Peyer's patch (tissue), 4 donors: ENCODE measurements around the gene IGF2BP2. TPM values are rescaled to one million over a fixed set of nuclear protein-coding genes. Genes with fewer than 3 reads are reported as not detected.

Experiments used
- DNase-seq, 3 donors: peaks; one replicate each; pipeline ENCODE4 v3.0.0-alpha.2; 2017 to 2019
- H3K27ac ChIP-seq, 4 donors: fragments of 200-600 bp; sonication (generic); one replicate each; pipeline ENCODE4 v1.5.1; 2016 to 2019
- H3K27me3 ChIP-seq, 2 donors: fragments of 200-600 bp; sonication (generic); one replicate each; pipeline ENCODE4 v1.5.1; 2019
- H3K36me3 ChIP-seq, 3 donors: fragments of 200-600 bp; sonication (generic); one replicate each; pipeline ENCODE4 v1.5.1; 2016 to 2019
- H3K4me1 ChIP-seq, 4 donors: fragments of 200-600 bp; sonication (generic); one replicate each; pipeline ENCODE4 v1.5.1; 2016 to 2019
- H3K4me3 ChIP-seq, 4 donors: fragments of 200-600 bp; sonication (generic); 1 replicate in 3 of 4; 2 replicates in 1 of 4; pipeline ENCODE4 v1.5.1; 2016 to 2019; ENCODE audit warnings: mild to moderate bottlenecking in 1 of 4
- H3K9me3 ChIP-seq, 4 donors: fragments of 200-600 bp; sonication (generic); one replicate each; pipeline ENCODE4 v1.5.1; 2016 to 2019; ENCODE audit warnings: mild to moderate bottlenecking in 1 of 4
- POLR2A ChIP-seq, 2 donors: fragments of 450-650 bp; IDR thresholded peaks; one replicate each; pipeline ENCODE4 v1.5.1; 2017; ENCODE audit warnings: antibody characterized with exemption in 2 of 2, mild to moderate bottlenecking in 2 of 2, moderate library complexity in 2 of 2
- total RNA-seq, 4 donors: library from RNA; depleted of rRNA; stranded (reverse); fragments of >200 nt; gene quantifications; one replicate each; pipeline ENCODE4 v1.1.0, GENCODE V29; 2016
- TF ChIP-seq, protein P1 (sequence below), 6 experiments: fragments of 450-650 bp in 4 of 6; fragments of 200-600 bp in 2 of 6; sonication (generic) in 1 of 6; IDR thresholded peaks; one replicate each; pipeline ENCODE4 v1.5.1; 2017 to 2019; ENCODE audit warnings: antibody characterized with exemption in 6 of 6, mild to moderate bottlenecking in 3 of 6, moderate library complexity in 1 of 6

The IGF2BP2 gene
- total RNA-seq, 4 donors from 2014 or later, result 61.9 to 116 (median 99.8) TPM

DNA sequence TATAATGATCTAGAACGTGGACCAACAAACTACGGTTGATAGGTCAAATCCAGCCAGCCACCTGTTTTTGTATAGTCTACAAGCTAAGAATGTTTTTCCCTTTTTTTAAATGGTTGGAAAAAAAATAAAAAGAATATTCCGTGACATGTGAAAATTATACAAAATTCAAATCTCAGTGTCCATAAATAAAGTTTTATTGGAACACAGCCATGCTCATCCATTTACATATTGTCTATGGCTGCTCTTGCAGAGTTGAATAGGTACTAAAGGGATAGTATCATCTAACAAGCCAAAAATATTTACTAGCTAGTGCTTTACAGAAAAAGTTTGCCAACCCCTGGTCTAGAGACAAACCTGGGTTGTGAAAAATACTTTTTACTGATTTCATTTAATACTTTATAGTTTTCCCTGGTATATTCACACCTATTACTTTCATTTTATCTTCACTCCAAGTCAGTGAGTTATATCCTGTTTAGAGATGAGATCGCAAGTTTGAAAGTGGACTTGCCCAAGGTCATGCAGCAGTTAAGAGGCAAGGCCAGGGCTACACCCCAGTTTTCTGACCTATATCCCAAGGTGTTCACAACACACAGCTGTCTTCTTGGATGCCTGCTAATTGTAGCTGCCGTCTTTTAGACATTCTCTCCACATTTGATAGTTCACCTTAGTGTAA lies 58.4 kb downstream of the IGF2BP2 start:
- no peaks in the 10 kb centered on the region for H3K9me3 ChIP-seq
- no peaks in the 10 kb centered on the region for H3K36me3 ChIP-seq
- DNase-seq, result peak in 1 of 3 donors; percentile 49
- no peak overlapping the region for H3K4me3 ChIP-seq
- H3K4me1 ChIP-seq, result peaks cover 0 to 10% (median 0%) of the 10 kb centered on the region in 4 donors
- H3K27ac ChIP-seq, result peak overlapping the region in 1 of 4 donors; percentile 4
- TF ChIP-seq, protein P1, sequence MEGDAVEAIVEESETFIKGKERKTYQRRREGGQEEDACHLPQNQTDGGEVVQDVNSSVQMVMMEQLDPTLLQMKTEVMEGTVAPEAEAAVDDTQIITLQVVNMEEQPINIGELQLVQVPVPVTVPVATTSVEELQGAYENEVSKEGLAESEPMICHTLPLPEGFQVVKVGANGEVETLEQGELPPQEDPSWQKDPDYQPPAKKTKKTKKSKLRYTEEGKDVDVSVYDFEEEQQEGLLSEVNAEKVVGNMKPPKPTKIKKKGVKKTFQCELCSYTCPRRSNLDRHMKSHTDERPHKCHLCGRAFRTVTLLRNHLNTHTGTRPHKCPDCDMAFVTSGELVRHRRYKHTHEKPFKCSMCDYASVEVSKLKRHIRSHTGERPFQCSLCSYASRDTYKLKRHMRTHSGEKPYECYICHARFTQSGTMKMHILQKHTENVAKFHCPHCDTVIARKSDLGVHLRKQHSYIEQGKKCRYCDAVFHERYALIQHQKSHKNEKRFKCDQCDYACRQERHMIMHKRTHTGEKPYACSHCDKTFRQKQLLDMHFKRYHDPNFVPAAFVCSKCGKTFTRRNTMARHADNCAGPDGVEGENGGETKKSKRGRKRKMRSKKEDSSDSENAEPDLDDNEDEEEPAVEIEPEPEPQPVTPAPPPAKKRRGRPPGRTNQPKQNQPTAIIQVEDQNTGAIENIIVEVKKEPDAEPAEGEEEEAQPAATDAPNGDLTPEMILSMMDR (IDR thresholded peaks at IDR 0.05), result no peak
- TF ChIP-seq POLR2A (IDR thresholded peaks at IDR 0.05), result no peak
- H3K27me3 ChIP-seq, result no peaks in the 10 kb centered on the region

DNA sequence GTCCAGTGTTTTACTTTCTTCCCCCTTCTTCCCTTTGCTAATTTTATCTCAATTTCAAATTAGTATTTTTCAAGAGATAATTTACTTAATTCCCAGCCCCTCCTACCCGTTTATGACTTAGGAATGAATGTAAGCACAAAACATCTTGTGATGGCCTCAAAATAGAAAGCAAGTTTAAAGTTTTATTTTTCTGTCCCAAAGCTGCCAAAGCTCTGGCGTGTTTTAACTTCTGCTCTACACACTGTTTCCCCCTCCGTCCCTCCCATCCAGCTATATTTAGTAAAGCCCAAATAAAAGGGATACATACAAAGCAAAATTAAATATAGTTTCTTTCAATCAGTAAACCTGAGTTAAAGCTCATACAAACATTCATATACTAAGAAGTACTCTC lies 59.9 kb downstream of the IGF2BP2 start:
- no peaks in the 10 kb centered on the region for H3K9me3 ChIP-seq
- TF ChIP-seq, protein P1 (IDR thresholded peaks at IDR 0.05), result no peak
- TF ChIP-seq POLR2A (IDR thresholded peaks at IDR 0.05), result no peak
- no peak overlapping the region for H3K4me3 ChIP-seq
- no peaks in the 10 kb centered on the region for H3K36me3 ChIP-seq
- peak overlapping the region in 1 of 4 donors; percentile 8 for H3K27ac ChIP-seq
- peaks cover 0 to 21% (median 1%) of the 10 kb centered on the region in 4 donors for H3K4me1 ChIP-seq
- no peaks in the 10 kb centered on the region for H3K27me3 ChIP-seq
- DNase-seq, result no peak

DNA sequence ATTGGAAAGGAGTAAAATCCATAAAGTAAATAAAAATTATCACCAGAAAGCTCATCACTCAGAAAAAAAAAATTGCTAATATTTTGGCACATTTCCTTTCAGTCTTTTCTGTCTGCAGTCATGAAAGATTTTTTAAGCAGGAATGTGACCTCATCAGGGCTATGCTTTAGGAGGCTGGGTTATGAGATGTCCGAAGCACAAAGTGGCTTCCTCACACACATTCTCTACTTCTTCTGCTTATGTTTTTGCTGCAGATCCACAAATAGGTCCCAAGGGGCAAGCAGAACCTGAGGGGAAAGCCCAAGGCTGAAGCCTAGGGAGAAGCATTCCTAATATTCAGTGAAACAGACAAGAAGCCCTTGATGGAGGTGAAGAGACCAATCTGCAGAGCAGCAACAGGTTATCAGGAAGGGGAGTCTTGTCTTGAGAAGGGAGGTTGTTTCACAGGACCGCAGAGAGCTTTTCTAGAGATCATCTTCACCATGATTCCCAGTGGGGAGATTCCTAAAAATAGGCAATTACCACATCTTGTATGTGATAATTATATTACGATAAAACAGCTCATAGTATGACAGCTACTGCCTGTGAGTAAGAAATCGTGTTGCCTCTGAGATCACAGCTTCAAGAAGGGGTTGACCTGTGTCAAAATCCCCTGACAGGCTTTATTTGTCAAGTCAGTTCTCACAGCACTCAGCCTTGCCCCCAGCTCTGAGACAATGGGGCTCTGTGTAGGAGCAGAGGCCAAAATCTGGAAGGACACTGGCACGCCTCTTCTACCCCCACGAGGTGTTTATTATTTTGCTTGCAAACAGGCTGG lies 60.5 kb downstream of the IGF2BP2 start:
- DNase-seq, result no peak
- Histone ChIP-seq H3K27me3 (no peaks in the 10 kb centered on the region), H3K4me3 (no peak overlapping the region), H3K4me1 (peaks cover 0 to 21% (median 1%) of the 10 kb centered on the region in 4 donors), H3K36me3 (no peaks in the 10 kb centered on the region), H3K27ac (peak overlapping the region in 2 of 4 donors; percentile 8 to 35), H3K9me3 (no peaks in the 10 kb centered on the region)
- no peak for TF ChIP-seq POLR2A (IDR thresholded peaks at IDR 0.05)
- TF ChIP-seq, protein P1 (IDR thresholded peaks at IDR 0.05), result no peak

DNA sequence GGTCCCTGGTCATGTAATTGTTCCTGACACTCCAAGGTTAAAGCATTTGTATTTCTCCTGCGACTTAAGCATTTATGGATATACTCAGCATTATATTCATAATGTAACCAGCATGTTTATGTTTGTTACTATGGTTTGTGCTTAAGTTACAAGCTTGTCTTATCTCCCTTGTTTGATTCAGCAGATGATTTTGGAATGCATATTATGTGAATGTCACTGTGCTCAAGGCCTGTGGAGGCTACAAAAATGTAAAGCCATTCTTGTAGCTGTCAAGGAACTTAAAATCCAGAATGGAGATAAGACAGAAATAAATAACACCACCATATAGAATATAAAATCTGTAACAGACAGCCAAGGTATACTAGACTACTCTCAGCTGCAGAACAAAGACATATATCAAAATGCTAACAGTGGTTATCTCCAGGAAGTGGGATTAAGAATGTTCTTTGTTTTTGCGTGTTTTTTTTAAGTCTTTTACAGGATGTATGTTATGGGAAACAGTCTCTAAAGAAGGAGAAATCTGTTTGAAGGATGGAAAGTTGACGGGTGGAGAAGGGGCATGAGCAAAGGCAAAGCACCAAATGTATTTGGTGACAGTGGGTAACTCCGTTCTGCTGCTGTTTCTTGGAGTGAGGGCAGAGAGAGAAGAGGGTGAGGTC lies 61.4 kb downstream of the IGF2BP2 start:
- Histone ChIP-seq H3K36me3 (no peaks in the 10 kb centered on the region), H3K27ac (no peak overlapping the region), H3K4me1 (peaks cover 0 to 21% (median 1%) of the 10 kb centered on the region in 4 donors), H3K27me3 (no peaks in the 10 kb centered on the region), H3K4me3 (no peak overlapping the region), H3K9me3 (no peaks in the 10 kb centered on the region)
- no peak for TF ChIP-seq POLR2A (IDR thresholded peaks at IDR 0.05)
- TF ChIP-seq, protein P1 (IDR thresholded peaks at IDR 0.05), result no peak
- no peak for DNase-seq

DNA sequence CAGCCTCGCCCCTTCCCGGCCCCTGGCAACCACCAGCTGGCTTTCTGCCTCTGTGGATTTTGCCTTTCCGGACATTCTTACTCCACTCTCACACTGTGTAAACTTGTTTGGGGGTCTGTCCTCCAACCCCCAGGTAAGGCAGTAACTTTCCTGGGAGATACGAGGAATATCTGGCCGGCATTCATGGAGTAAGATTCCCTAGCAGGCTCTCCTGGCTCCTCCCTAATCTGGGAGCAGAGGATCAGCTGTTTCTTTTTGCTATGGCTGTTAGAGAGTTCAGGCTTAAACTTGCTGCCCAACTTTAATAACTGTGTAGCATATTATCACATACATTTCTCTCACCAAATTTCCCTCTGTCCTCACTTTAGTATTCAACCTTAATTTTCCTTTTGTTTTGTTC lies 64.3 kb downstream of the IGF2BP2 start:
- Histone ChIP-seq H3K27me3 (no peaks in the 10 kb centered on the region), H3K36me3 (no peaks in the 10 kb centered on the region), H3K27ac (no peak overlapping the region), H3K4me3 (no peak overlapping the region), H3K4me1 (peaks cover 0 to 21% (median 1%) of the 10 kb centered on the region in 4 donors), H3K9me3 (no peaks in the 10 kb centered on the region)
- DNase-seq, result no peak
- TF ChIP-seq, protein P1 (IDR thresholded peaks at IDR 0.05), result no peak
- TF ChIP-seq POLR2A (IDR thresholded peaks at IDR 0.05), result no peak
